Measurements from ENCODE around the gene TMEM144. TPM values are rescaled to one million over a fixed set of nuclear protein-coding genes. Genes with fewer than 3 reads are reported as not detected.
A peak's percentile ranks its signal among the peaks of the same experiment; 100 is the strongest.

TMEM144 gene
- total RNA-seq, 1 donor: 8.0 TPM

DNA sequence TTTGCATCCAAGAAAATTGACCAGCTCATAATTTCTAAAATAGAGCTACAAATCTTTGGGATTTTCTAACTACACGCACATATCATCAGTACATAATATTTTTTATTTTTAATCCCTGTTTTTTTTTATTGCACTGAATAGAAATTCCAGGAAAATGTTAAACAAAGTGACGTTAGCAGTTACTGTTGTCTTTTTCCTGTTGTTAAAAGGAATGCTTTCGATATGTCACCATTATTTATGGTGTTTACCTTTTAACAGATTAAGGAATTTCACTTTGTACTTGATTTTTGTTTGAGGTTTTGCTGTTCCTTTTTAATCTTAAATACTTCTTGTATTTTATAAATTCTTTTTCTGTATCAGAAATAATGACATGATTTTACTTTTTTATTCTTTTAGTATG lies 89.7 kb downstream of the TMEM144 start:
- H3K4me3 ChIP-seq (ENCODE audit: insufficient read depth, low read length): no peak overlapping the region
- no peak overlapping the region for H3K4me2 ChIP-seq (ENCODE audit: insufficient read depth, low read length)
- H3K79me2 ChIP-seq (ENCODE audit: insufficient read depth, low read length): no peaks in the 10 kb centered on the region
- no peaks in the 10 kb centered on the region for H3K27me3 ChIP-seq (ENCODE audit: insufficient read depth, low read length)
- TF ChIP-seq, protein P1, sequence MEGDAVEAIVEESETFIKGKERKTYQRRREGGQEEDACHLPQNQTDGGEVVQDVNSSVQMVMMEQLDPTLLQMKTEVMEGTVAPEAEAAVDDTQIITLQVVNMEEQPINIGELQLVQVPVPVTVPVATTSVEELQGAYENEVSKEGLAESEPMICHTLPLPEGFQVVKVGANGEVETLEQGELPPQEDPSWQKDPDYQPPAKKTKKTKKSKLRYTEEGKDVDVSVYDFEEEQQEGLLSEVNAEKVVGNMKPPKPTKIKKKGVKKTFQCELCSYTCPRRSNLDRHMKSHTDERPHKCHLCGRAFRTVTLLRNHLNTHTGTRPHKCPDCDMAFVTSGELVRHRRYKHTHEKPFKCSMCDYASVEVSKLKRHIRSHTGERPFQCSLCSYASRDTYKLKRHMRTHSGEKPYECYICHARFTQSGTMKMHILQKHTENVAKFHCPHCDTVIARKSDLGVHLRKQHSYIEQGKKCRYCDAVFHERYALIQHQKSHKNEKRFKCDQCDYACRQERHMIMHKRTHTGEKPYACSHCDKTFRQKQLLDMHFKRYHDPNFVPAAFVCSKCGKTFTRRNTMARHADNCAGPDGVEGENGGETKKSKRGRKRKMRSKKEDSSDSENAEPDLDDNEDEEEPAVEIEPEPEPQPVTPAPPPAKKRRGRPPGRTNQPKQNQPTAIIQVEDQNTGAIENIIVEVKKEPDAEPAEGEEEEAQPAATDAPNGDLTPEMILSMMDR (IDR thresholded peaks at IDR 0.05; ENCODE audit: extremely low read depth, low read depth, low read length): no peak
- H3K9me3 ChIP-seq (ENCODE audit: low read depth, low read length): no peaks in the 10 kb centered on the region
- no peak for DNase-seq (ENCODE audit: insufficient read length, low spot score, missing footprints)
- H3K4me1 ChIP-seq (ENCODE audit: insufficient read depth, low read length): peaks cover 4% of the 10 kb centered on the region
- no peak overlapping the region for H2AFZ ChIP-seq (ENCODE audit: low read length)
- H3K36me3 ChIP-seq (ENCODE audit: insufficient read depth, low read length): no peaks in the 10 kb centered on the region
- no peaks in the 10 kb centered on the region for H4K20me1 ChIP-seq (ENCODE audit: insufficient read depth, low read length)
- H3K27ac ChIP-seq (ENCODE audit: low read depth, low read length): no peak overlapping the region

DNA sequence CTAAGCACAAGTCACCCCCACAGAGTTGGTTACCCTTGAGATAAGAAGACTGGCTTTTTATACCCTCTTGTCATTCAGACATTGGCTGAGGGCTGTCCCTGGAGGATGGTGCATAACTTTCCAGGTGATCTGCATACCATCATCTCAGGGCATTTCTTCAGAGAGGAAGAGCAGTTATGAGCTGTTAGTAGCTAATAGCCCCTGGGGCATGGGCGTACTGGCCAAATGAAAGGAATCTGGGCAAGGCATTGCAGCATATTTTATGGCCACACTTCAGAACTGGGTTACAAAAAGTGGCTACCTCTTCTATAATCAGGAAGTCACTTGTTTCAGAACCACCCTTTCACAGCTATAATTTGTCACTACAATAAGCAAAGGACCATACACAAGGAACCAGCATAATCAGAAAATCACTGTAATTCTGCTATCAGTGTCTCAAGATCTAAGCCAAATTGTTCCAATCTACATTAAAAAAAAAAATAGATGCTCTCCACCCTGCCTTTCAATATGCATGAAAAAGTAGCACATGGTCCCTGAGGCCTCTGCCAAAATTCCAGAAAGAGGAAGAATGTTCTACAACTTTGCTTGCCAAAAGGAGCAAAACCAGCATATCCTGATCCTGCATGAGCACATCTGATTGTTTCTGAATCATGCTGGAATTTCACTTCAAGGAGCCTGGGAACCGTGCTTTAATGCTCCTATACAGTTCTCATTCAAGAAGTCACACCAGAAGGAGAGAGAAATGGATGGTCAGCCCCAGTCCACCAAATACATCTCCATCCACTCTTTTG lies 92.0 kb downstream of the TMEM144 start:
- no peaks in the 10 kb centered on the region for H3K79me2 ChIP-seq (ENCODE audit: insufficient read depth, low read length)
- no peaks in the 10 kb centered on the region for H3K36me3 ChIP-seq (ENCODE audit: insufficient read depth, low read length)
- TF ChIP-seq, protein P1 (IDR thresholded peaks at IDR 0.05; ENCODE audit: extremely low read depth, low read depth, low read length): no peak
- H3K4me1 ChIP-seq (ENCODE audit: insufficient read depth, low read length): peaks cover 4% of the 10 kb centered on the region
- H2AFZ ChIP-seq (ENCODE audit: low read length): no peak overlapping the region
- no peaks in the 10 kb centered on the region for H3K9me3 ChIP-seq (ENCODE audit: low read depth, low read length)
- peak overlapping the region; percentile 49 for H3K27ac ChIP-seq (ENCODE audit: low read depth, low read length)
- H3K4me3 ChIP-seq (ENCODE audit: insufficient read depth, low read length): no peak overlapping the region
- no peak overlapping the region for H3K4me2 ChIP-seq (ENCODE audit: insufficient read depth, low read length)
- peak; percentile 60 for DNase-seq (ENCODE audit: insufficient read length, low spot score, missing footprints)
- H3K27me3 ChIP-seq (ENCODE audit: insufficient read depth, low read length): no peaks in the 10 kb centered on the region
- no peaks in the 10 kb centered on the region for H4K20me1 ChIP-seq (ENCODE audit: insufficient read depth, low read length)

DNA sequence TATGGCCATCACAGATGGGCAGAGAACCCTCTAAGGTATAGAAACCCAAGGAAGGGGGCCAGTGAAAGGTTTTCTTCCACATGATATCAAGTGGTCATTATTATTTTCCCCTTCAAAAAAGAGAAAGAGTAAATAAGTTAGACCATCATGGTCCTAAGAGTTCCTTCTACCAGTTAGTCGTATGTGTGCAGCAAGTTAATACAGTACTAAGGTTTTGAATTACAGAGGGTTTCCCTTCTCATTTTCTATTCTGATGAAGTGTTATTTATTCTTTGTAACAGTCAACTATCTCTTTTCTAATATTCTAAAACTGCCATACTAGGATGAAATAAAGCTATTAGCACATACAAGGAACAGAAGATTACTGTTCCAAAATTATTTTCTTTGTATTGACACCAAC lies 94.4 kb downstream of the TMEM144 start:
- DNase-seq (ENCODE audit: insufficient read length, low spot score, missing footprints): no peak
- H3K4me1 ChIP-seq (ENCODE audit: insufficient read depth, low read length): peaks cover 4% of the 10 kb centered on the region
- H3K9me3 ChIP-seq (ENCODE audit: low read depth, low read length): no peaks in the 10 kb centered on the region
- TF ChIP-seq, protein P1 (IDR thresholded peaks at IDR 0.05; ENCODE audit: extremely low read depth, low read depth, low read length): no peak
- no peaks in the 10 kb centered on the region for H3K36me3 ChIP-seq (ENCODE audit: insufficient read depth, low read length)
- H2AFZ ChIP-seq (ENCODE audit: low read length): no peak overlapping the region
- H3K79me2 ChIP-seq (ENCODE audit: insufficient read depth, low read length): no peaks in the 10 kb centered on the region
- H3K4me2 ChIP-seq (ENCODE audit: insufficient read depth, low read length): no peak overlapping the region
- H3K4me3 ChIP-seq (ENCODE audit: insufficient read depth, low read length): no peak overlapping the region
- H3K27me3 ChIP-seq (ENCODE audit: insufficient read depth, low read length): no peaks in the 10 kb centered on the region
- H4K20me1 ChIP-seq (ENCODE audit: insufficient read depth, low read length): no peaks in the 10 kb centered on the region
- no peak overlapping the region for H3K27ac ChIP-seq (ENCODE audit: low read depth, low read length)

Other genes starting within 250 kb of the TMEM144 start
- gene GASK1B, start 37.5 kb upstream of the TMEM144 start, total RNA-seq: 35.4 and 42.0 TPM in 2 replicates

Measured in osteoblast (primary cell).